ENCODE measurements around the gene WNT4. TPM values are rescaled to one million over a fixed set of nuclear protein-coding genes. Genes with fewer than 3 reads are reported as not detected.

WNT4 gene
- polyA plus RNA-seq, 1 donor = 10.3 TPM

Other genes with a start within 250 kb of the WNT4 start
- gene HSPG2, start 205.8 kb downstream of the WNT4 start, polyA plus RNA-seq (ENCODE audit: insufficient read length) = 350 TPM
- not detected for gene CELA3B, start 166.1 kb downstream of the WNT4 start, polyA plus RNA-seq (ENCODE audit: insufficient read length)
- not detected for gene CELA3A, start 141.4 kb downstream of the WNT4 start, polyA plus RNA-seq (ENCODE audit: insufficient read length)
- 188 TPM for gene CDC42, start 90.4 kb downstream of the WNT4 start, polyA plus RNA-seq (ENCODE audit: insufficient read length)